Endothelial cell of umbilical vein (primary cell): ENCODE data around the gene WNT4. TPM values are rescaled to one million over a fixed set of nuclear protein-coding genes. Genes with fewer than 3 reads are reported as not detected.

Source experiments
- BruUV-seq: library from RNA; stranded (reverse); fragments of 400-500 nt; replicated peaks from 2 replicates; lab custom pipeline; 2021; lab: Mats Ljungman, UMichigan
- CTCF ChIA-PET: fragments of 300-600, 350-600 bp; sonication (Branson Sonifier 250); formaldehyde crosslinking; loops from one replicate; lab custom pipeline; 2021; ENCODE audit warnings: antibody characterized with exemption, inconsistent platforms; lab: Charles Lee
- POLR2A ChIA-PET: fragments of 300-600, 350-600 bp; sonication (Branson Sonifier 250); formaldehyde crosslinking; loops from one replicate; lab custom pipeline; 2021; ENCODE audit warnings: antibody characterized with exemption, inconsistent platforms; lab: Charles Lee
- DNase-seq: peaks from one replicate; pipeline ENCODE4 v3.0.0-alpha.2; 2011; ENCODE audit warnings: low read depth, low spot score
- FAIRE-seq: peaks from 2 replicates; lab custom pipeline; 2011; peaks lifted over from hg19 to GRCh38; lab: Jason Lieb, UNC
- H2AFZ ChIP-seq: 2 replicates; pipeline ENCODE4 v1.6.0; 2012; ENCODE audit warnings: low read depth, low read length, control low read depth, inconsistent platforms
- H3K27ac ChIP-seq: 2 replicates; pipeline ENCODE4 v1.5.1; 2011; ENCODE audit warnings: low read depth, mild to moderate bottlenecking, control low read depth, low read length, moderate library complexity; ENCODE audit not compliant: insufficient read depth
- H3K27me3 ChIP-seq, 2 experiments: 2 replicates each; pipeline versions ENCODE4 v1.6.0 to v1.6.1; 2011; ENCODE audit warnings: low read length in 2 of 2, mixed read lengths in 1 of 2; ENCODE audit not compliant: control insufficient read depth in 2 of 2, insufficient read depth in 2 of 2
- H3K36me3 ChIP-seq, 2 experiments: 2 replicates in 1 of 2; 3 replicates in 1 of 2; pipeline ENCODE4 v1.5.1; 2011; ENCODE audit warnings: low read length in 2 of 2, mild to moderate bottlenecking in 1 of 2, moderate library complexity in 1 of 2; ENCODE audit not compliant: control insufficient read depth in 2 of 2, insufficient read depth in 2 of 2; ENCODE audit errors: extremely low read depth in 1 of 2
- H3K4me1 ChIP-seq: 3 replicates; pipeline ENCODE4 v1.5.1; 2011; ENCODE audit warnings: mild to moderate bottlenecking, low read length; ENCODE audit not compliant: control insufficient read depth, insufficient read depth; ENCODE audit errors: extremely low read depth
- H3K4me2 ChIP-seq: 2 replicates; pipeline ENCODE4 v1.6.1; 2011; ENCODE audit warnings: low read length, control low read depth, mixed read lengths; ENCODE audit not compliant: insufficient read depth
- H3K4me3 ChIP-seq, 3 experiments: fragments of 200-600 bp in 1 of 3; sonication (generic), shearing (Covaris generic) in 1 of 3; replicated peaks in 1 of 3; 2 replicates each; pipeline ENCODE4 v1.5.1; 2011 to 2016; ENCODE audit warnings: control low read depth in 3 of 3, low read length in 3 of 3, mild to moderate bottlenecking in 2 of 3, inconsistent platforms in 1 of 3, low read depth in 1 of 3, moderate library complexity in 1 of 3; ENCODE audit not compliant: insufficient read depth in 1 of 3
- H3K79me2 ChIP-seq: 2 replicates; pipeline ENCODE4 v1.6.0; 2012; ENCODE audit warnings: low read length, inconsistent platforms; ENCODE audit not compliant: control insufficient read depth, insufficient read depth
- H3K9ac ChIP-seq: replicated peaks from 2 replicates; pipeline ENCODE3; 2011; ENCODE audit warnings: low read length, control low read depth; ENCODE audit not compliant: insufficient read depth; ENCODE audit errors: extremely low read depth
- H3K9me1 ChIP-seq: replicated peaks from 3 replicates; pipeline ENCODE4 v1.6.0; 2011; ENCODE audit warnings: mild to moderate bottlenecking, low read length; ENCODE audit not compliant: control insufficient read depth, insufficient read depth; ENCODE audit errors: extremely low read depth
- H3K9me3 ChIP-seq: replicated peaks from 2 replicates; pipeline ENCODE4 v1.5.1; 2012; ENCODE audit warnings: low read length, inconsistent platforms; ENCODE audit not compliant: control insufficient read depth, insufficient read depth
- H4K20me1 ChIP-seq: replicated peaks from 2 replicates; pipeline ENCODE3; 2011; ENCODE audit warnings: mild to moderate bottlenecking, low read length; ENCODE audit not compliant: control insufficient read depth, insufficient read depth; ENCODE audit errors: extremely low read depth
- FOS ChIP-seq: IDR thresholded peaks from 2 replicates; pipeline ENCODE4 v1.6.1; 2011; ENCODE audit warnings: mild to moderate bottlenecking, low read length, moderate library complexity, borderline replicate concordance; ENCODE audit not compliant: insufficient read depth
- GATA2 ChIP-seq: IDR thresholded peaks from 2 replicates; pipeline ENCODE4 v1.7.0; 2011; ENCODE audit warnings: low read depth, mild to moderate bottlenecking, moderate library complexity, mixed read lengths, low read length; ENCODE audit not compliant: insufficient read length, insufficient read depth
- JUN ChIP-seq: IDR thresholded peaks from 2 replicates; pipeline ENCODE4 v1.6.1; 2011; ENCODE audit warnings: borderline replicate concordance, low read depth; ENCODE audit not compliant: insufficient read length, insufficient read depth
- MYC ChIP-seq: IDR thresholded peaks from one replicate; pipeline ENCODE4 v1.6.1; 2011; ENCODE audit warnings: mild to moderate bottlenecking, low read depth, low read length
- POLR2A ChIP-seq: IDR thresholded peaks from 2 replicates; pipeline ENCODE4 v1.6.1; 2012; ENCODE audit warnings: low read depth, mild to moderate bottlenecking, control low read depth, low read length
- POLR2AphosphoS5 ChIP-seq: IDR thresholded peaks from 2 replicates; pipeline ENCODE4 v1.6.1; 2012; ENCODE audit warnings: low read depth, mild to moderate bottlenecking, control low read depth, low read length, moderate library complexity; ENCODE audit not compliant: insufficient read depth
- dilution Hi-C: fragments of 300-500 bp; cut with MboI; formaldehyde crosslinking; loops from one replicate; pipeline ENCODE4 v1.15.0; 2019; ENCODE audit warnings: low sequenced_read_pairs; ENCODE audit not compliant: extremely low pct_ligation_motif_present
- intact Hi-C: fragments of 100-400 bp; cut with micrococcal nuclease; formaldehyde crosslinking; loops from one replicate; pipeline ENCODE4 v1.10.0; 2022
- polyA plus RNA-seq, 4 experiments: library from polyadenylated mRNA; depleted of rRNA in 3 of 4; stranded (reverse) in 3 of 4; unstranded in 1 of 4; fragments of >200 nt; gene quantifications; 2 replicates each; pipeline versions ENCODE4 v1.2.1 to v1.2.3, GENCODE V29; 2011 to 2012; ENCODE audit warnings: missing spikeins in 1 of 4
- total RNA-seq: library from RNA; stranded (reverse); gene quantifications from 2 replicates; pipeline ENCODE4 v1.2.3, GENCODE V29; 2021
- TF ChIP-seq, protein P1 (sequence below): IDR thresholded peaks from 2 replicates; pipeline ENCODE4 v1.6.1; 2011; ENCODE audit not compliant: insufficient read depth, insufficient read length

Gene WNT4
- total and polyA plus RNA-seq, 2 donors (not counting 3 experiments of a cell fraction or from before 2014, with no cell fraction given) = 0.06 TPM; not detected in 1

DNA sequence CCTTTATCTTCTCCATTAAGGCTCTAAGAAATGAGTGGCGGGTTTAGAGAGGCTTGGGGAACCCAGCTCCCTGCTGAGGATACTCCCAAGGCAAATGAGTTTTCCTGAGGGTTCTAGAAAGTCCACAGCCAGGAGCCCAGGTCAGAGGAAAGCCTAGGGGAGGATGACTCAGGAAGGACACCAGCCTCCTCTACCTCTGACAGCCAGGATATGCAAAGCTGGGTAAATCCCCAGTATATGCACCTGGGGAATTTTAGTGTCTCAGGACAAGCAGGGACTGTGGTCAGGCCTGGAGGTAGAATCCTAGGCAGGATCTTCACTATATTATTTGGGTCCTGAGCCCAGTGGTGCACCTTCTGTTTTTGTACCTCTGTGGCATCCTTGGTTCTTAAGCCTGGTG, 23.5 kb upstream of the WNT4 start:
- Histone ChIP-seq H3K9ac (no peak overlapping the region), H3K4me2 (no peak overlapping the region), H3K4me3 (no peak overlapping the region), H3K27ac (no peak overlapping the region), H3K36me3 (no peaks in the 10 kb centered on the region), H3K4me1 (no peaks in the 10 kb centered on the region), H2AFZ (no peak overlapping the region), H3K79me2 (no peaks in the 10 kb centered on the region), H3K9me3 (no peaks in the 10 kb centered on the region), H3K27me3 (peaks cover 2 to 7% of the 10 kb centered on the region in 2 experiments), H3K9me1 (no peaks in the 10 kb centered on the region), H4K20me1 (no peaks in the 10 kb centered on the region)
- FAIRE-seq (no peak), DNase-seq (no peak)
- ChIA-PET POLR2A (no interaction called here), CTCF (interaction anchor here (0.9 kb wide), 1 partner anchor 18 kb away, joined by 3 read pairs; no protein-coding TSS in a partner anchor)
- TF ChIP-seq GATA2 (no peak), FOS (no peak), MYC (no peak), JUN (no peak), POLR2A (no peak), POLR2AphosphoS5 (no peak)
- TF ChIP-seq, protein P1, sequence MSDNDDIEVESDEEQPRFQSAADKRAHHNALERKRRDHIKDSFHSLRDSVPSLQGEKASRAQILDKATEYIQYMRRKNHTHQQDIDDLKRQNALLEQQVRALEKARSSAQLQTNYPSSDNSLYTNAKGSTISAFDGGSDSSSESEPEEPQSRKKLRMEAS = no peak
- dilution Hi-C loops = no loop called here
- intact Hi-C loops = no loop called here
- no TSS peak for BruUV-seq
